WTC11 (cell line): Measurements from ENCODE around the gene SPOCD1. TPM values are rescaled to one million over a fixed set of nuclear protein-coding genes. Genes with fewer than 3 reads are reported as not detected.
A peak's percentile ranks its signal among the peaks of the same experiment; 100 is the strongest.

Source experiments
- ATAC-seq: fragments of 200-7000 bp; cut with Tn5 transposase; 2 replicates; pipeline ENCODE4 v1.10.0; 2021; ENCODE audit warnings: mild to moderate bottlenecking, moderate library complexity
- CTCF ChIA-PET: fragments of 300-600 bp; sonication (Branson Sonifier 250); formaldehyde crosslinking; loops from one replicate; lab custom pipeline; 2021; ENCODE audit warnings: antibody characterized with exemption; lab: Charles Lee
- POLR2A ChIA-PET: fragments of 350-600 bp; sonication (Branson Sonifier 250); formaldehyde crosslinking; loops from one replicate; lab custom pipeline; 2021; ENCODE audit warnings: antibody characterized with exemption; lab: Charles Lee
- DNase-seq: peaks from one replicate; pipeline ENCODE4 v3.0.0; 2021; ENCODE audit warnings: low spot score
- H3K27ac Mint-ChIP-seq: 2 replicates; pipeline ENCODE4 v1.8.0; 2021; ENCODE audit warnings: mixed read lengths
- H3K27me3 Mint-ChIP-seq: 2 replicates; pipeline ENCODE4 v1.8.0; 2021; ENCODE audit warnings: low read depth, mild to moderate bottlenecking, moderate library complexity, mixed read lengths
- H3K36me3 Mint-ChIP-seq: 2 replicates; pipeline ENCODE4 v1.8.0; 2021; ENCODE audit warnings: mixed read lengths
- H3K4me1 Mint-ChIP-seq: 2 replicates; pipeline ENCODE4 v1.8.0; 2022; ENCODE audit warnings: mixed read lengths
- H3K4me3 Mint-ChIP-seq: 2 replicates; pipeline ENCODE4 v1.8.0; 2021; ENCODE audit warnings: mild to moderate bottlenecking, moderate library complexity, mixed read lengths
- H3K9me3 Mint-ChIP-seq: 2 replicates; pipeline ENCODE4 v1.8.0; 2021; ENCODE audit warnings: mixed read lengths
- ATF3 ChIP-seq: sonication (generic); formaldehyde crosslinking; conservative IDR thresholded peaks from 2 replicates; pipeline ENCODE4 v1.8.1; 2022; ENCODE audit warnings: mild to moderate bottlenecking, missing genetic modification reagents
- ATF6 ChIP-seq: sonication (generic); formaldehyde crosslinking; IDR thresholded peaks from 2 replicates; pipeline ENCODE4 v1.8.1; 2023; ENCODE audit warnings: mild to moderate bottlenecking, missing genetic modification reagents
- CREM ChIP-seq: sonication (generic); formaldehyde crosslinking; IDR thresholded peaks from 2 replicates; pipeline ENCODE4 v1.8.1; 2022; ENCODE audit warnings: mild to moderate bottlenecking, missing genetic modification reagents, moderate library complexity
- ELF4 ChIP-seq: sonication (generic); formaldehyde crosslinking; IDR thresholded peaks from 2 replicates; pipeline ENCODE4 v1.8.1; 2022; ENCODE audit warnings: low read depth, mild to moderate bottlenecking, moderate library complexity, missing genetic modification reagents
- ETV6 ChIP-seq: sonication (generic); formaldehyde crosslinking; IDR thresholded peaks from 2 replicates; pipeline ENCODE4 v1.8.1; 2022; ENCODE audit warnings: mild to moderate bottlenecking, missing genetic modification reagents
- FOXJ3 ChIP-seq: sonication (generic); formaldehyde crosslinking; IDR thresholded peaks from 2 replicates; pipeline ENCODE4 v1.9.0; 2021; ENCODE audit warnings: missing genetic modification reagents, mild to moderate bottlenecking, borderline replicate concordance
- FOXP1 ChIP-seq: sonication (generic); formaldehyde crosslinking; IDR thresholded peaks from 2 replicates; pipeline ENCODE4 v1.8.0; 2022; ENCODE audit warnings: missing genetic modification reagents, mild to moderate bottlenecking, moderate library complexity, borderline replicate concordance
- HMGA2 ChIP-seq: fragments of 250-450 bp; sonication (Bioruptor Pico); IDR thresholded peaks from 2 replicates; pipeline ENCODE4 v1.4.0; 2021; ENCODE audit warnings: mild to moderate bottlenecking, moderate library complexity
- MAX ChIP-seq: sonication (generic); formaldehyde crosslinking; IDR thresholded peaks from 2 replicates; pipeline ENCODE4 v1.8.0; 2022; ENCODE audit warnings: mild to moderate bottlenecking, missing genetic modification reagents
- MXD4 ChIP-seq: fragments of 250-450 bp; sonication (Bioruptor Pico); IDR thresholded peaks from 2 replicates; pipeline ENCODE4 v1.8.0; 2021; ENCODE audit warnings: mild to moderate bottlenecking, moderate library complexity, borderline replicate concordance
- NR2C2 ChIP-seq: sonication (generic); formaldehyde crosslinking; IDR thresholded peaks from 2 replicates; pipeline ENCODE4 v1.8.0; 2022; ENCODE audit warnings: mild to moderate bottlenecking, missing genetic modification reagents
- PRRX2 ChIP-seq: fragments of 250-450 bp; sonication (Bioruptor Pico); IDR thresholded peaks from 2 replicates; pipeline ENCODE4 v1.8.0; 2021; ENCODE audit warnings: mild to moderate bottlenecking
- SMAD3 ChIP-seq: sonication (generic); formaldehyde crosslinking; IDR thresholded peaks from 2 replicates; pipeline ENCODE4 v1.8.0; 2022; ENCODE audit warnings: missing genetic modification reagents, mild to moderate bottlenecking, borderline replicate concordance
- SMAD4 ChIP-seq: sonication (generic); formaldehyde crosslinking; IDR thresholded peaks from 2 replicates; pipeline ENCODE4 v1.8.0; 2022; ENCODE audit warnings: mild to moderate bottlenecking, missing genetic modification reagents
- SOX15 ChIP-seq: fragments of 250-450 bp; sonication (Bioruptor Pico); IDR thresholded peaks from 2 replicates; pipeline ENCODE4 v1.9.0; 2021; ENCODE audit warnings: mild to moderate bottlenecking
- TEAD1 ChIP-seq: sonication (generic); formaldehyde crosslinking; IDR thresholded peaks from 2 replicates; pipeline ENCODE4 v1.8.0; 2022; ENCODE audit warnings: mild to moderate bottlenecking, missing genetic modification reagents
- TEAD4 ChIP-seq: sonication (generic); formaldehyde crosslinking; IDR thresholded peaks from 2 replicates; pipeline ENCODE4 v1.8.0; 2022; ENCODE audit warnings: mild to moderate bottlenecking, missing genetic modification reagents
- ZBTB21 ChIP-seq: sonication (generic); formaldehyde crosslinking; IDR thresholded peaks from 2 replicates; pipeline ENCODE4 v1.8.1; 2023; ENCODE audit warnings: mild to moderate bottlenecking, missing genetic modification reagents, borderline replicate concordance
- ZBTB43 ChIP-seq: sonication (generic); formaldehyde crosslinking; IDR thresholded peaks from 2 replicates; pipeline ENCODE4 v1.8.1; 2023; ENCODE audit warnings: mild to moderate bottlenecking, missing genetic modification reagents
- ZNF219 ChIP-seq: sonication (generic); formaldehyde crosslinking; IDR thresholded peaks from 2 replicates; pipeline ENCODE4 v1.8.0; 2023; ENCODE audit warnings: missing genetic modification reagents, mild to moderate bottlenecking, borderline replicate concordance
- ZNF263 ChIP-seq: sonication (generic); formaldehyde crosslinking; IDR thresholded peaks from 2 replicates; pipeline ENCODE4 v1.8.1; 2022; ENCODE audit warnings: low read depth, mild to moderate bottlenecking, moderate library complexity, missing genetic modification reagents
- ZNF281 ChIP-seq: sonication (generic); formaldehyde crosslinking; IDR thresholded peaks from 2 replicates; pipeline ENCODE4 v1.8.0; 2023; ENCODE audit warnings: mild to moderate bottlenecking, missing genetic modification reagents
- ZNF416 ChIP-seq: fragments of 250-450 bp; sonication (Bioruptor Pico); IDR thresholded peaks from 2 replicates; pipeline ENCODE4 v1.9.0; 2021; ENCODE audit warnings: mild to moderate bottlenecking, inconsistent platforms
- ZNF512 ChIP-seq: sonication (generic); formaldehyde crosslinking; IDR thresholded peaks from 2 replicates; pipeline ENCODE4 v1.8.1; 2022; ENCODE audit warnings: missing genetic modification reagents, borderline replicate concordance
- ZNF671 ChIP-seq: fragments of 250-450 bp; sonication (Bioruptor Pico); IDR thresholded peaks from 2 replicates; pipeline ENCODE4 v1.8.0; 2021; ENCODE audit warnings: mild to moderate bottlenecking
- total RNA-seq: library from RNA; stranded (reverse); gene quantifications from 3 replicates; pipeline ENCODE4 v1.2.3, GENCODE V29; 2021

The SPOCD1 gene
- total RNA-seq, 1 experiment from 2014 or later = 3.0 TPM

GRCh38 chr1:31771891-31772668 is 43.7 kb downstream of the SPOCD1 start:
- POLR2A ChIA-PET = no interaction called here
- H3K4me3 Mint-ChIP-seq = peak overlapping the region; percentile 73
- DNase-seq = no peak
- no peaks in the 10 kb centered on the region for H3K9me3 Mint-ChIP-seq
- H3K36me3 Mint-ChIP-seq = no peaks in the 10 kb centered on the region
- CTCF ChIA-PET = interaction anchor here (1.0 to 1.8 kb wide), 4 partner anchors 9 to 27 kb away, joined by 3 to 12 read pairs (median 6); partner anchors contain the start of gene ADGRB2
- peak overlapping the region; percentile 49; the same call in 1 of the 2 replicates for H3K27ac Mint-ChIP-seq
- peak; percentile 38 for ATAC-seq
- H3K4me1 Mint-ChIP-seq = peaks cover 45% of the 10 kb centered on the region
- peaks cover 56% of the 10 kb centered on the region for H3K27me3 Mint-ChIP-seq
- TF ChIP-seq MXD4 (CRISPR knock-in tag) (no peak), ZNF263 (CRISPR knock-in tag) (no peak), ZNF416 (CRISPR knock-in tag) (no peak), ZNF512 (no peak), HMGA2 (CRISPR knock-in tag) (no peak), FOXJ3 (CRISPR knock-in tag) (no peak), SOX15 (CRISPR knock-in tag) (no peak), PRRX2 (CRISPR knock-in tag) (no peak), ZBTB43 (CRISPR knock-in tag) (peak; percentile 79; the same call in 1 of the 2 replicates), NR2C2 (no peak), ZNF219 (0 out of 2 replicates have a peak, but pooled peaks have one; percentile 58), SMAD4 (CRISPR knock-in tag) (no peak), ZNF281 (CRISPR knock-in tag) (no peak), ATF3 (CRISPR knock-in tag) (no peak), ELF4 (CRISPR knock-in tag) (no peak), CREM (CRISPR knock-in tag) (no peak), SMAD3 (CRISPR knock-in tag) (no peak), FOXP1 (0 out of 2 replicates have a peak, but pooled peaks have one; percentile 31), ATF6 (no peak), ZBTB21 (CRISPR knock-in tag) (no peak), MAX (CRISPR knock-in tag) (peak; percentile 35; the same call in 1 of the 2 replicates), TEAD4 (no peak), ETV6 (peak; percentile 60; the same call in 1 of the 2 replicates), ZNF671 (no peak), TEAD1 (no peak)
